Tibial nerve (tissue), 4 donors: ENCODE data around the gene LRTM1. TPM values are rescaled to one million over a fixed set of nuclear protein-coding genes. Genes with fewer than 3 reads are reported as not detected.

ENCODE experiments used
- DNase-seq, 2 donors: peaks; one replicate each; pipeline ENCODE4 v3.0.0-alpha.2; 2019; ENCODE audit warnings: low spot score in 2 of 2
- H3K27ac ChIP-seq, 4 donors: fragments of 200-600 bp; sonication (generic) in 3 of 4; one replicate each; pipeline ENCODE4 v1.5.1; 2017 to 2019; ENCODE audit warnings: mild to moderate bottlenecking in 1 of 4
- H3K27me3 ChIP-seq, 2 donors: fragments of 200-600 bp; sonication (generic) in 1 of 2; one replicate each; pipeline versions ENCODE4 v1.5.1 to v1.6.0; 2017 to 2019
- H3K36me3 ChIP-seq, 3 donors: fragments of 200-600 bp; sonication (generic); one replicate each; pipeline ENCODE4 v1.5.1; 2018 to 2019
- H3K4me1 ChIP-seq, 4 donors: fragments of 200-600 bp; sonication (generic) in 3 of 4; one replicate each; pipeline ENCODE4 v1.5.1; 2017 to 2019
- H3K4me3 ChIP-seq, 4 donors: fragments of 200-600 bp; sonication (generic) in 3 of 4; one replicate each; pipeline ENCODE4 v1.5.1; 2017 to 2019; ENCODE audit warnings: mild to moderate bottlenecking in 1 of 4, moderate library complexity in 1 of 4
- H3K9me3 ChIP-seq, 4 donors: fragments of 200-600 bp; sonication (generic) in 3 of 4; one replicate each; pipeline ENCODE4 v1.5.1; 2017 to 2019
- CTCF ChIP-seq, 5 experiments: fragments of 200-600 bp in 3 of 5; fragments of 450-650 bp in 2 of 5; sonication (generic) in 3 of 5; IDR thresholded peaks; one replicate each; pipeline ENCODE4 v1.5.1; 2016 to 2019; ENCODE audit warnings: antibody characterized with exemption in 5 of 5, mild to moderate bottlenecking in 3 of 5, moderate library complexity in 2 of 5
- EP300 ChIP-seq, 2 donors: sonication (generic); formaldehyde crosslinking; IDR thresholded peaks; one replicate each; pipeline ENCODE4 v1.6.1; 2017; ENCODE audit warnings: antibody characterized with exemption in 2 of 2, mild to moderate bottlenecking in 1 of 2
- POLR2A ChIP-seq, 2 donors: fragments of 450-650 bp; IDR thresholded peaks; one replicate each; pipeline ENCODE4 v1.6.1; 2017; ENCODE audit warnings: antibody characterized with exemption in 2 of 2, mild to moderate bottlenecking in 2 of 2, moderate library complexity in 2 of 2
- WGBS, 2 donors: methylation state at CpG; one replicate each; pipeline ENCODE4 v1.1.5; 2018; 5-methylcytosine and 5-hydroxymethylcytosine counted together
- total RNA-seq, 4 donors: library from RNA; depleted of rRNA; stranded (reverse); fragments of >200 nt; gene quantifications; one replicate each; pipeline ENCODE4 v1.1.0, GENCODE V29; 2016

The LRTM1 gene
- total RNA-seq, 4 donors from 2014 or later = not detected

GRCh38 chr3:54916732-54917131 lies 11.1 kb downstream of the LRTM1 start:
- H3K4me3 ChIP-seq = no peak overlapping the region
- TF ChIP-seq POLR2A (IDR thresholded peaks at IDR 0.05) (no peak), EP300 (IDR thresholded peaks at IDR 0.05) (no peak), CTCF (IDR thresholded peaks at IDR 0.05) (no peak)
- H3K27me3 ChIP-seq = no peaks in the 10 kb centered on the region
- H3K9me3 ChIP-seq = no peaks in the 10 kb centered on the region
- H3K27ac ChIP-seq = no peak overlapping the region
- H3K4me1 ChIP-seq = no peaks in the 10 kb centered on the region
- DNase-seq = no peak
- peaks cover 0 to 8% (median 0%) of the 10 kb centered on the region in 3 donors for H3K36me3 ChIP-seq

- no peak for TF ChIP-seq POLR2A (IDR thresholded peaks at IDR 0.05)
- no peak for TF ChIP-seq CTCF (IDR thresholded peaks at IDR 0.05)
- no peak for TF ChIP-seq EP300 (IDR thresholded peaks at IDR 0.05)
- H3K4me3 ChIP-seq = no peak overlapping the region
- 88 to 91% methylated on average over 8 of the region's 8 CpGs for WGBS, 2 donors
- no peak overlapping the region for H3K27ac ChIP-seq
- H3K27me3 ChIP-seq = no peaks in the 10 kb centered on the region
- H3K36me3 ChIP-seq = peaks cover 0 to 8% (median 0%) of the 10 kb centered on the region in 3 donors
- DNase-seq = no peak
- no peaks in the 10 kb centered on the region for H3K9me3 ChIP-seq
- no peaks in the 10 kb centered on the region for H3K4me1 ChIP-seq
Measured at GRCh38 chr3:54915976-54916375, 11.9 kb downstream of the LRTM1 start.

DNA sequence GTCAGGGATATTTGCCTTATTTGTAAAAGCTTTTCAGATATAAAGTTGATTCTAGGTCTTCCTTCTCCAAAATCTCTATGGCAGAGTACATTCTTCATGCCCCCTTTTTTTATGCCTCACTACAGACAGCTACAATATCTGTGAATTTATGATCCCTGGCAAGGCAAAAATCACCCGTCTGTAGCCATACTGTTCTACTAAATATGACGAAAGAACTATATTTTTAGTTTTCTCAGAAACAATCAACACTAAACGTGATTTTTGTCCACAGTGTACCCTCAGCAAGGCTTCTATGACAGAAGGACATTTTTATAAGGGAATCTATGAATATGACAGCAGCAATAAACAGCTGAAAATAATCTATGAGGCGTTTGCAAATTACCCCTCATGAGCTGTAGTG lies 12.7 kb downstream of the LRTM1 start:
- 32 to 37% methylated on average over 4 of the region's 4 CpGs for WGBS, 2 donors
- Histone ChIP-seq H3K4me3 (no peak overlapping the region), H3K27me3 (no peaks in the 10 kb centered on the region), H3K27ac (no peak overlapping the region), H3K9me3 (no peaks in the 10 kb centered on the region), H3K4me1 (no peaks in the 10 kb centered on the region), H3K36me3 (peaks cover 0 to 8% (median 0%) of the 10 kb centered on the region in 3 donors)
- TF ChIP-seq POLR2A (IDR thresholded peaks at IDR 0.05) (no peak), CTCF (IDR thresholded peaks at IDR 0.05) (no peak), EP300 (IDR thresholded peaks at IDR 0.05) (no peak)
- no peak for DNase-seq

GRCh38 chr3:54914180-54914579 lies 13.7 kb downstream of the LRTM1 start:
- 60 to 70% methylated on average over 2 of the region's 2 CpGs for WGBS, 2 donors

DNA sequence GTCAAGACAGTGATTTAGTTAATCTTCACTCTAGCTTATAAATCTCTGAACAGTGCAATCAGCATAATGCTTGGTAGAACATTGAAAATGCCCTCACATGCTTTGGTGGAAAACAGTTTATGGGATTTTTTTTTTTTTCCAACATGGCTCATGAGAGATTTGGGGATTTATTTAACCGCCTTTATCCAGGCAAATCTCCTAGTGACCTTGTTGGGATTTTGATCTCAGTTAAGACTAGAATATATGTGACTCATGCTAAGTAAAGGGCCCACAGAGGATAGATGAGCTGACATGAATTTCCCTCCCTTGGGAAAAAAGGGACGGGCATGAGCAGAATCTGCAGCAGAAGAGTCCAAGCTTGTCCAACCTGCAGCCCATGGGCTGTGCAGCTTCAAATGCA lies 18.7 kb downstream of the LRTM1 start:
- DNase-seq = no peak
- no peaks in the 10 kb centered on the region for H3K4me1 ChIP-seq
- no peak overlapping the region for H3K27ac ChIP-seq
- H3K9me3 ChIP-seq = no peaks in the 10 kb centered on the region
- H3K4me3 ChIP-seq = no peak overlapping the region
- H3K27me3 ChIP-seq = no peaks in the 10 kb centered on the region
- H3K36me3 ChIP-seq = peaks cover 0 to 8% (median 0%) of the 10 kb centered on the region in 3 donors
- TF ChIP-seq EP300 (IDR thresholded peaks at IDR 0.05) (no peak), POLR2A (IDR thresholded peaks at IDR 0.05) (no peak), CTCF (IDR thresholded peaks at IDR 0.05) (no peak)
- 84 to 90% methylated on average over 2 of the region's 2 CpGs for WGBS, 2 donors

More at GRCh38 chr3:54914180-54914579, 13.7 kb downstream of the LRTM1 start:
- no peak for DNase-seq
- no peaks in the 10 kb centered on the region for H3K9me3 ChIP-seq
- H3K4me3 ChIP-seq = no peak overlapping the region
- no peaks in the 10 kb centered on the region for H3K27me3 ChIP-seq
- H3K36me3 ChIP-seq = peaks cover 0 to 8% (median 0%) of the 10 kb centered on the region in 3 donors
- TF ChIP-seq CTCF (IDR thresholded peaks at IDR 0.05) (no peak), EP300 (IDR thresholded peaks at IDR 0.05) (no peak), POLR2A (IDR thresholded peaks at IDR 0.05) (no peak)
- H3K27ac ChIP-seq = no peak overlapping the region
- no peaks in the 10 kb centered on the region for H3K4me1 ChIP-seq
